K562 (cell line): Measurements from ENCODE around the gene DAPP1. TPM values are rescaled to one million over a fixed set of nuclear protein-coding genes. Genes with fewer than 3 reads are reported as not detected.

ENCODE experiments used
- ATAC-seq: fragments of 200-7000 bp; cut with Tn5 transposase; 3 replicates; pipeline ENCODE4 v1.9.1; 2020; ENCODE audit warnings: moderate library complexity
- BruUV-seq: library from RNA; stranded (reverse); fragments of 400-500 nt; replicated peaks from 2 replicates; lab custom pipeline; 2021; lab: Mats Ljungman, UMichigan
- CTCF ChIA-PET: fragments of 300-600 bp; formaldehyde crosslinking; extraction: SDS; loops from one replicate; lab custom pipeline; 2021; ENCODE audit warnings: low intra/inter-chr PET ratio; lab: Yijun Ruan, JAX
- POLR2A ChIA-PET: fragments of 300-600, 350-650 bp; sonication (Branson Sonifier 250); formaldehyde crosslinking; extraction: SDS; loops from one replicate; lab custom pipeline; 2021; ENCODE audit warnings: antibody characterized with exemption, inconsistent platforms; lab: Yijun Ruan, JAX
- DNase-seq, 4 experiments: peaks; one replicate each; pipeline versions ENCODE4 v3.0.0 to v3.0.0-alpha.2; 2011 to 2018; ENCODE audit warnings: low spot score in 3 of 4, mixed read lengths in 3 of 4; ENCODE audit errors: extremely low read depth in 1 of 4
- FAIRE-seq: peaks from 2 replicates; lab custom pipeline; 2011; peaks lifted over from hg19 to GRCh38; lab: Jason Lieb, UNC
- H2AFZ ChIP-seq: 2 replicates; pipeline ENCODE4 v1.6.0; 2011; ENCODE audit warnings: low read depth, low read length, control low read depth, inconsistent platforms
- H3K27ac ChIP-seq: fragments of 200-600 bp; 3 replicates; pipeline ENCODE4 v1.8.0; 2011; ENCODE audit warnings: low read depth, mild to moderate bottlenecking, control low read depth, inconsistent platforms, low read length, moderate library complexity, mixed read lengths; ENCODE audit errors: extremely low read depth
- H3K27me3 ChIP-seq, 2 experiments: fragments of 300-600 bp in 1 of 2; 2 replicates in 1 of 2; 3 replicates in 1 of 2; pipeline versions ENCODE4 v1.6.0 to v1.8.0; 2011; ENCODE audit warnings: inconsistent platforms in 2 of 2, low read length in 2 of 2, mild to moderate bottlenecking in 1 of 2, mixed read lengths in 1 of 2, moderate library complexity in 1 of 2; ENCODE audit not compliant: control insufficient read depth in 2 of 2, insufficient read depth in 2 of 2
- H3K36me3 ChIP-seq: fragments of 300-600 bp; 3 replicates; pipeline ENCODE4 v1.8.0; 2011; ENCODE audit warnings: mild to moderate bottlenecking, low read length, inconsistent platforms; ENCODE audit not compliant: control insufficient read depth, insufficient read depth
- H3K4me1 ChIP-seq, 2 experiments: fragments of 200-600 bp in 1 of 2; replicated peaks in 1 of 2; 2 replicates in 1 of 2; 3 replicates in 1 of 2; pipeline versions ENCODE4 v1.5.1 to v1.8.0; 2011; ENCODE audit warnings: inconsistent platforms in 2 of 2, low read length in 2 of 2, mild to moderate bottlenecking in 1 of 2, mixed read lengths in 1 of 2, moderate library complexity in 1 of 2; ENCODE audit not compliant: control insufficient read depth in 2 of 2, insufficient read depth in 2 of 2
- H3K4me2 ChIP-seq: 2 replicates; pipeline ENCODE4 v1.6.1; 2011; ENCODE audit warnings: low read length, control low read depth, inconsistent platforms, mixed read lengths; ENCODE audit not compliant: insufficient read depth
- H3K4me3 ChIP-seq: fragments of 200-600 bp; sonication (generic), shearing (Covaris generic); 2 replicates; pipeline ENCODE4 v1.5.1; 2016; ENCODE audit warnings: control low read depth, inconsistent platforms
- H3K79me2 ChIP-seq: fragments of 200-600 bp; 3 replicates; pipeline ENCODE4 v1.8.0; 2011; ENCODE audit warnings: low read length, inconsistent platforms; ENCODE audit not compliant: control insufficient read depth, insufficient read depth
- H3K9ac ChIP-seq, 2 experiments: 2 replicates each; pipeline versions ENCODE4 v1.6.0 to v1.6.1; 2011; ENCODE audit warnings: low read depth in 2 of 2, low read length in 2 of 2, control low read depth in 1 of 2, inconsistent platforms in 1 of 2, mild to moderate bottlenecking in 1 of 2, mixed read lengths in 1 of 2; ENCODE audit not compliant: insufficient read depth in 1 of 2
- H3K9me1 ChIP-seq: one replicate; pipeline ENCODE4 v1.6.0; 2011; ENCODE audit warnings: inconsistent platforms, mild to moderate bottlenecking, low read length, moderate library complexity; ENCODE audit not compliant: control insufficient read depth, insufficient read depth
- H3K9me3 ChIP-seq: replicated peaks from 2 replicates; pipeline ENCODE4 v1.5.1; 2011; ENCODE audit warnings: low read depth, low read length, inconsistent platforms; ENCODE audit not compliant: control insufficient read depth, insufficient read depth
- H4K20me1 ChIP-seq: replicated peaks from 2 replicates; pipeline ENCODE4 v1.6.1; 2011; ENCODE audit warnings: low read length, inconsistent platforms, mixed read lengths; ENCODE audit not compliant: control insufficient read depth, insufficient read depth
- DDX20 ChIP-seq: fragments of 450-650 bp; IDR thresholded peaks from 2 replicates; pipeline ENCODE4 v1.6.1; 2016; ENCODE audit warnings: missing genetic modification characterization, low read depth, mild to moderate bottlenecking, missing compliant biosample characterization, moderate library complexity
- PTBP1 ChIP-seq: fragments of 200-400 bp; formaldehyde crosslinking; IDR thresholded peaks from 2 replicates; pipeline ENCODE4 v1.6.1; 2017; ENCODE audit warnings: low read depth, low read length
- RUNX1 ChIP-seq: sonication (generic); IDR thresholded peaks from 2 replicates; pipeline ENCODE4 v1.6.1; 2016; ENCODE audit warnings: antibody characterized with exemption, low read depth
- SIX5 ChIP-seq, 2 experiments: IDR thresholded peaks; 2 replicates each; pipeline ENCODE4 v1.6.1; 2011; ENCODE audit warnings: low read length in 2 of 2, borderline replicate concordance in 1 of 2, low read depth in 1 of 2, mild to moderate bottlenecking in 1 of 2, moderate library complexity in 1 of 2; ENCODE audit not compliant: insufficient read depth in 1 of 2
- TOE1 ChIP-seq, 2 experiments: fragments of 450-650 bp in 1 of 2; sonication (generic) in 1 of 2; formaldehyde crosslinking in 1 of 2; IDR thresholded peaks; 2 replicates each; pipeline versions ENCODE4 v1.7.1 to v1.8.0; 2016 to 2022; ENCODE audit warnings: borderline replicate concordance in 2 of 2, mild to moderate bottlenecking in 2 of 2, antibody characterized with exemption in 1 of 2, inconsistent platforms in 1 of 2, low read depth in 1 of 2, missing genetic modification reagents in 1 of 2, moderate library complexity in 1 of 2
- ZNF184 ChIP-seq: sonication (generic); formaldehyde crosslinking; IDR thresholded peaks from 2 replicates; pipeline ENCODE4 v1.5.0; 2020; ENCODE audit warnings: missing genetic modification reagents
- WGBS: fragments of 100-300 bp; shearing (Covaris generic); methylation state at CpG from one replicate; pipeline ENCODE4 v1.1.6; 2016; ENCODE audit warnings: low coverage, mixed read lengths; ENCODE audit not compliant: insufficient coverage; ENCODE audit errors: missing lambda C conversion rate; 5-methylcytosine and 5-hydroxymethylcytosine counted together
- in situ Hi-C: fragments of 300-500 bp; cut with MboI; formaldehyde crosslinking; loops from 4 replicates; pipeline ENCODE4 v1.15.0; 2018; ENCODE audit warnings: inconsistent platforms, mixed read lengths
- intact Hi-C: fragments of 100-400 bp; cut with micrococcal nuclease; formaldehyde crosslinking; loops from 2 replicates; pipeline ENCODE4 v1.14.2; 2022
- polyA plus RNA-seq, 8 experiments: library from polyadenylated mRNA; depleted of rRNA in 4 of 8; stranded (reverse) in 5 of 8; unstranded in 3 of 8; fragments of >200 nt; fragmentation: Nextera tagmentation in 2 of 8; fragmentation: Illumina TruSeq in 1 of 8; extraction: Ambion mirVana in 2 of 8; extraction: Trizol in 1 of 8; gene quantifications; 2 replicates each; pipeline versions ENCODE4 v1.2.1 to v1.2.3, GENCODE V29; 2011 to 2014; ENCODE audit warnings: inconsistent platforms in 1 of 8, missing spikeins in 1 of 8
- total RNA-seq, 7 experiments: library from RNA; depleted of rRNA in 6 of 7; stranded (reverse); fragments of >200 nt in 6 of 7; fragmentation: Illumina TruSeq in 2 of 7; extraction: Trizol in 2 of 7; gene quantifications; 2 replicates each; pipeline versions ENCODE4 v1.2.1 to v1.2.3, GENCODE V29; 2011 to 2021; ENCODE audit warnings: low replicate concordance in 1 of 7
- TF ChIP-seq, protein P1 (sequence below): IDR thresholded peaks from 2 replicates; pipeline ENCODE4 v1.6.1; 2016; ENCODE audit warnings: missing genetic modification characterization, missing compliant biosample characterization
- TF ChIP-seq, protein P2 (sequence below): fragments of 250-450 bp; sonication (Bioruptor Pico); IDR thresholded peaks from 2 replicates; pipeline ENCODE4 v1.8.0; 2021; ENCODE audit warnings: moderate library complexity, mild to moderate bottlenecking, inconsistent platforms

DAPP1 gene
- total and polyA plus RNA-seq, 9 of the 15 experiments (the other 6 are each of a cell fraction or from before 2014, with no cell fraction given) = 1.9 to 7.2 (median 3.6) TPM

- no peak for TF ChIP-seq ZNF184 (CRISPR knock-in tag)
- no peak for TF ChIP-seq SIX5 (IDR thresholded peaks at IDR 0.05; ENCODE audit: borderline replicate concordance in 1 of 2, insufficient read depth in 1 of 2, low read depth in 1 of 2, low read length in 2 of 2)
These were observed 43.9 kb downstream of the DAPP1 start (continued) for GRCh38 chr4:99860521-99860920.

GRCh38 chr4:99861120-99861905, 44.7 kb downstream of the DAPP1 start:
- Histone ChIP-seq H3K4me1 (peaks cover 0 to 4% of the 10 kb centered on the region in 2 experiments; a peak in 1 of 5 replicates), H3K27me3 (no peaks in the 10 kb centered on the region), H3K4me2 (no peak overlapping the region), H2AFZ (no peak overlapping the region), H3K79me2 (no peaks in the 10 kb centered on the region), H3K9ac (no peak overlapping the region), H4K20me1 (no peaks in the 10 kb centered on the region), H3K9me3 (no peaks in the 10 kb centered on the region), H3K4me3 (no peak overlapping the region), H3K36me3 (no peaks in the 10 kb centered on the region), H3K27ac (no peak overlapping the region), H3K9me1 (no peaks in the 10 kb centered on the region)
- in situ Hi-C loops = no loop called here
- DNase-seq (no peak), FAIRE-seq (no peak), ATAC-seq (no peak)
- BruUV-seq = no TSS peak
- TF ChIP-seq RUNX1 (no peak), PTBP1 (no peak), DDX20 (tag) (no peak), TOE1 (IDR thresholded peaks at IDR 0.05; ENCODE audit: borderline replicate concordance) (no peak), TOE1 (CRISPR knock-in tag; IDR thresholded peaks at IDR 0.05; ENCODE audit: borderline replicate concordance, low read depth) (no peak)
- TF ChIP-seq, protein P1, sequence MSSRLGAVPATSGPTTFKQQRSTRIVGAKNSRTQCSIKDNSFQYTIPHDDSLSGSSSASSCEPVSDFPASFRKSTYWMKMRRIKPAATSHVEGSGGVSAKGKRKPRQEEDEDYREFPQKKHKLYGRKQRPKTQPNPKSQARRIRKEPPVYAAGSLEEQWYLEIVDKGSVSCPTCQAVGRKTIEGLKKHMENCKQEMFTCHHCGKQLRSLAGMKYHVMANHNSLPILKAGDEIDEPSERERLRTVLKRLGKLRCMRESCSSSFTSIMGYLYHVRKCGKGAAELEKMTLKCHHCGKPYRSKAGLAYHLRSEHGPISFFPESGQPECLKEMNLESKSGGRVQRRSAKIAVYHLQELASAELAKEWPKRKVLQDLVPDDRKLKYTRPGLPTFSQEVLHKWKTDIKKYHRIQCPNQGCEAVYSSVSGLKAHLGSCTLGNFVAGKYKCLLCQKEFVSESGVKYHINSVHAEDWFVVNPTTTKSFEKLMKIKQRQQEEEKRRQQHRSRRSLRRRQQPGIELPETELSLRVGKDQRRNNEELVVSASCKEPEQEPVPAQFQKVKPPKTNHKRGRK (tag) = no peak
- TF ChIP-seq, protein P2, sequence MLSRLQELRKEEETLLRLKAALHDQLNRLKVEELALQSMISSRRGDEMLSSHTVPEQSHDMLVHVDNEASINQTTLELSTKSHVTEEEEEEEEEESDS (CRISPR knock-in tag) = no peak
- 14% methylated on average over 5 of the region's 5 CpGs for WGBS
- intact Hi-C loops = no loop called here
- ChIA-PET CTCF (interaction anchor here (1.0 kb wide), 1 partner anchor 8 kb away, joined by 3 read pairs; no protein-coding TSS in a partner anchor), POLR2A (interaction anchor here (1.0 kb wide), 1 partner anchor 8 kb away, joined by 3 read pairs; no protein-coding TSS in a partner anchor)
